ENCODE measurements around the gene MYO19.

Gene MYO19

DNA sequence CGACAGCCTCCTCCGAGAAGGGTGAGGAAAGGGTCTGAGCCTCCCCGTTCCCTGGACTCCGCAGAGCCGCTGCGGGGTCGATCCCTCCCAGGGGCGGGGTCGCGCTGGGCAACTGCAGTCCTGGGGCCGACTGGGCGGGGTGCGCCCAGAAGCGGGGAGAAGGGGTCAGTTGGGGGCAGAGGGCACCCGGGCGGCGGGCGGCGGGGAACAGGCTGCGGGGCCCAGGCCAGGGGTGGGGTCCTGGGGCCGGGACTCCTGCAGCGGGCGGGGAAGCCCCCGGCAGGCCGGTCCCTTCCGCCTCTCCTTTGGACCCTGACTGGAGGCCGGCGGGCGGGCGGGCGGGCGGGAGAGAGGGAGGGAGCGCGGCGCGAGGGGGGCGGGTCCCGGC lies 10.4 kb upstream of the MYO19 start:
- H3K4me1 ChIP-seq (ENCODE audit: insufficient read depth, low read length, poor library complexity, severe bottlenecking), result peaks cover 28% of the 10 kb centered on the region
- peaks cover 42% of the 10 kb centered on the region for H4K20me1 ChIP-seq (ENCODE audit: insufficient read depth, low read length, poor library complexity, severe bottlenecking)
- no peaks in the 10 kb centered on the region for H3K36me3 ChIP-seq (ENCODE audit: insufficient read depth, low read length)
- peaks cover 12% of the 10 kb centered on the region; the same call in 1 of the 2 replicates for H3F3A ChIP-seq (ENCODE audit: low read depth)
- no peaks in the 10 kb centered on the region for H3K9me2 ChIP-seq (replicated peaks; ENCODE audit: low read depth, low read length)
- peak overlapping the region; percentile 98 for H3K9ac ChIP-seq (ENCODE audit: low read depth, low read length, poor library complexity, severe bottlenecking)
- peak overlapping the region; percentile 92 for H3K4me3 ChIP-seq (ENCODE audit: low read length, poor library complexity, severe bottlenecking)
- H3K4me2 ChIP-seq (ENCODE audit: low read depth, low read length, poor library complexity, severe bottlenecking), result peak overlapping the region; percentile 54
- H2AFZ ChIP-seq (ENCODE audit: low read length), result peak overlapping the region; percentile 97
- TF ChIP-seq EZH2phosphoT487 (IDR thresholded peaks at IDR 0.05; ENCODE audit: borderline replicate concordance), result no peak
- H3K79me2 ChIP-seq (ENCODE audit: insufficient read depth, low read length), result peaks cover 65% of the 10 kb centered on the region
- no peaks in the 10 kb centered on the region for H3K9me3 ChIP-seq (ENCODE audit: insufficient read depth, low read depth, low read length)
- H3K27me3 ChIP-seq (ENCODE audit: insufficient read depth, low read length, poor library complexity, severe bottlenecking), result no peaks in the 10 kb centered on the region

DNA sequence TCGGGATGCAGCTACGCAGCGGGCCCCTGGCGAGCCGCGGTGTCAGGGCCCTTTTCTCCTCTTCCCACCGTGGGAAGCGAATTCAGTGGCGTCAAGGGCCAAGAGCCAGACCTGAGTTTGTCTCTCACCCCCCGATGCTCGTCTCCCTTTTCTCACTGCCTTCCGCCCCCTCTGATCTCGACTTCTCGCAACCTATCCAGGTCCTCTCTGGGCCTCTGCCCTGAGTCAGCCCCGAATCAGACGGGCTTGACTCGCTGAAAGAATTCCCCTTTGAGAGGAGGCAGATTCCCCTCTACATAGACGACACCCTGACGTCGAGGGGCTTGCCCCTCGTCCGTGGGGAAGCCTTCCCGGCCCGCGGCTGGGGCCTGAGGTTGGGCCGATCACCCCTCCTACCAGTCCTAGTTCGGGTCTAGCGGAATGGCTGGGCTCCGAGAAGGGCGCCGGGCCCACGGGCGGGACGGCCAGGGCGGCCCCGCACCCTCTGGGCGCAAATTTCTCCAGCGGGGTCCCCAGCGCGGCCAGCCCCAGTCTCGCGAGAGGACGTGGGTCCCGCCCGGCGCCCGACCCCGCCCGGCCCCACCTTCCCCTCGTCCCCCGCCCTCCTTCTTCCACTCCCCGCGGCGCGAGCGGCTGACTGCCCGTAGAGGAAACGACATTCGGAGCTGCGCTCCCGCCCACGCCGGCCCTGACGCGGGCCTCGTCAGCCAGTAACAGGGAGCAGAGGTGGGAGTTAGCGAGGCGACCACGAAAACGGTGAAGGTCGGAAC lies 9.8 kb upstream of the MYO19 start, which contains the start of gene GGNBP2:
Gene GGNBP2 (plus strand): TSS at position 613 of the 770 bp plus-strand sequence. CDS start 806 bp downstream, outside the sequence.
- Histone ChIP-seq H3K27me3 (ENCODE audit: insufficient read depth, low read length, poor library complexity, severe bottlenecking) (no peaks in the 10 kb centered on the region), H3K4me3 (ENCODE audit: low read length, poor library complexity, severe bottlenecking) (peak within 1 kb of the TSS; percentile 99), H3K9me3 (ENCODE audit: insufficient read depth, low read depth, low read length) (no peaks in the 10 kb centered on the region), H3K4me1 (ENCODE audit: insufficient read depth, low read length, poor library complexity, severe bottlenecking) (peaks cover 28% of the 10 kb centered on the region), H2AFZ (ENCODE audit: low read length) (peak within 1 kb of the TSS; percentile 97), H3K4me2 (ENCODE audit: low read depth, low read length, poor library complexity, severe bottlenecking) (peak within 1 kb of the TSS; percentile 97), H3F3A (ENCODE audit: low read depth) (peaks cover 12% of the 10 kb centered on the region; the same call in 1 of the 2 replicates), H3K36me3 (ENCODE audit: insufficient read depth, low read length) (no peaks in the 10 kb centered on the region), H4K20me1 (ENCODE audit: insufficient read depth, low read length, poor library complexity, severe bottlenecking) (peaks cover 36% of the 10 kb centered on the region), H3K79me2 (ENCODE audit: insufficient read depth, low read length) (peaks cover 59% of the 10 kb centered on the region), H3K9me2 (replicated peaks; ENCODE audit: low read depth, low read length) (no peaks in the 10 kb centered on the region), H3K9ac (ENCODE audit: low read depth, low read length, poor library complexity, severe bottlenecking) (peak within 1 kb of the TSS; percentile 98)
- no peak for TF ChIP-seq EZH2phosphoT487 (IDR thresholded peaks at IDR 0.05; ENCODE audit: borderline replicate concordance)

GRCh38 chr17:36544044-36544306 lies 9.3 kb upstream of the MYO19 start:
- peak overlapping the region; percentile 92 for H3K4me3 ChIP-seq (ENCODE audit: low read length, poor library complexity, severe bottlenecking)
- H3F3A ChIP-seq (ENCODE audit: low read depth), result peaks cover 12% of the 10 kb centered on the region; the same call in 1 of the 2 replicates
- H2AFZ ChIP-seq (ENCODE audit: low read length), result peak overlapping the region; percentile 97
- peak overlapping the region; percentile 77 for H3K4me2 ChIP-seq (ENCODE audit: low read depth, low read length, poor library complexity, severe bottlenecking)
- no peaks in the 10 kb centered on the region for H3K27me3 ChIP-seq (ENCODE audit: insufficient read depth, low read length, poor library complexity, severe bottlenecking)
- peaks cover 54% of the 10 kb centered on the region for H3K79me2 ChIP-seq (ENCODE audit: insufficient read depth, low read length)
- peaks cover 27% of the 10 kb centered on the region for H3K4me1 ChIP-seq (ENCODE audit: insufficient read depth, low read length, poor library complexity, severe bottlenecking)
- peaks cover 32% of the 10 kb centered on the region for H4K20me1 ChIP-seq (ENCODE audit: insufficient read depth, low read length, poor library complexity, severe bottlenecking)
- no peaks in the 10 kb centered on the region for H3K9me3 ChIP-seq (ENCODE audit: insufficient read depth, low read depth, low read length)
- H3K36me3 ChIP-seq (ENCODE audit: insufficient read depth, low read length), result no peaks in the 10 kb centered on the region
- TF ChIP-seq, protein P1, sequence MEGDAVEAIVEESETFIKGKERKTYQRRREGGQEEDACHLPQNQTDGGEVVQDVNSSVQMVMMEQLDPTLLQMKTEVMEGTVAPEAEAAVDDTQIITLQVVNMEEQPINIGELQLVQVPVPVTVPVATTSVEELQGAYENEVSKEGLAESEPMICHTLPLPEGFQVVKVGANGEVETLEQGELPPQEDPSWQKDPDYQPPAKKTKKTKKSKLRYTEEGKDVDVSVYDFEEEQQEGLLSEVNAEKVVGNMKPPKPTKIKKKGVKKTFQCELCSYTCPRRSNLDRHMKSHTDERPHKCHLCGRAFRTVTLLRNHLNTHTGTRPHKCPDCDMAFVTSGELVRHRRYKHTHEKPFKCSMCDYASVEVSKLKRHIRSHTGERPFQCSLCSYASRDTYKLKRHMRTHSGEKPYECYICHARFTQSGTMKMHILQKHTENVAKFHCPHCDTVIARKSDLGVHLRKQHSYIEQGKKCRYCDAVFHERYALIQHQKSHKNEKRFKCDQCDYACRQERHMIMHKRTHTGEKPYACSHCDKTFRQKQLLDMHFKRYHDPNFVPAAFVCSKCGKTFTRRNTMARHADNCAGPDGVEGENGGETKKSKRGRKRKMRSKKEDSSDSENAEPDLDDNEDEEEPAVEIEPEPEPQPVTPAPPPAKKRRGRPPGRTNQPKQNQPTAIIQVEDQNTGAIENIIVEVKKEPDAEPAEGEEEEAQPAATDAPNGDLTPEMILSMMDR (conservative IDR thresholded peaks at IDR 0.05; ENCODE audit: low read length), result peak; percentile 30
- no peak for TF ChIP-seq EZH2phosphoT487 (IDR thresholded peaks at IDR 0.05; ENCODE audit: borderline replicate concordance)
- H3K9me2 ChIP-seq (replicated peaks; ENCODE audit: low read depth, low read length), result no peaks in the 10 kb centered on the region
- peak overlapping the region; percentile 98 for H3K9ac ChIP-seq (ENCODE audit: low read depth, low read length, poor library complexity, severe bottlenecking)

DNA sequence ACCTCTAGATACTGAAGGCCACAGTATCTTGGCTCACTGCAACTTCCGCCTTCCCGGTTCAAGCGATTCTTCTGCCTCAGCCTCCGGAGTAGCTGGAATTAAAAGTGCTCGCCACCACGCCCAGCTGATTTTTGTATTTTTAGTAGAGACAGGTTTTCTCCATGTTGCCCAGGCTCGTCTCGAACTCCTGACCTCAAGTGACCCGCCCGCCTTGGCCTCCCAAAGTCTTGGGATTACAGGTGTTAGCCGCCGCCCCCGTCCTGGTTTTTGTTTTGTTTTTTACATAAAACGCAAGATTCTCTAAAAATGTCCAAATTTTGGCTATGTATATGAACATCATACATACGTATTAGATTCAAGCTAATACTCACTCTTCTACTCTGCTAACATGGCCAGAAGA lies 8.1 kb upstream of the MYO19 start:
- peak overlapping the region; percentile 77 for H3K4me2 ChIP-seq (ENCODE audit: low read depth, low read length, poor library complexity, severe bottlenecking)
- no peak overlapping the region for H3K4me3 ChIP-seq (ENCODE audit: low read length, poor library complexity, severe bottlenecking)
- H3K9me3 ChIP-seq (ENCODE audit: insufficient read depth, low read depth, low read length), result no peaks in the 10 kb centered on the region
- peaks cover 19% of the 10 kb centered on the region for H3K4me1 ChIP-seq (ENCODE audit: insufficient read depth, low read length, poor library complexity, severe bottlenecking)
- no peaks in the 10 kb centered on the region for H3K9me2 ChIP-seq (replicated peaks; ENCODE audit: low read depth, low read length)
- no peak for TF ChIP-seq EZH2phosphoT487 (IDR thresholded peaks at IDR 0.05; ENCODE audit: borderline replicate concordance)
- TF ChIP-seq, protein P1 (conservative IDR thresholded peaks at IDR 0.05; ENCODE audit: low read length), result no peak
- H2AFZ ChIP-seq (ENCODE audit: low read length), result no peak overlapping the region
- H3K27me3 ChIP-seq (ENCODE audit: insufficient read depth, low read length, poor library complexity, severe bottlenecking), result no peaks in the 10 kb centered on the region
- H4K20me1 ChIP-seq (ENCODE audit: insufficient read depth, low read length, poor library complexity, severe bottlenecking), result peaks cover 20% of the 10 kb centered on the region
- no peaks in the 10 kb centered on the region; the same call in 1 of the 2 replicates for H3K36me3 ChIP-seq (ENCODE audit: insufficient read depth, low read length)
- H3K9ac ChIP-seq (ENCODE audit: low read depth, low read length, poor library complexity, severe bottlenecking), result no peak overlapping the region
- peaks cover 14% of the 10 kb centered on the region; the same call in 1 of the 2 replicates for H3F3A ChIP-seq (ENCODE audit: low read depth)
- peaks cover 42% of the 10 kb centered on the region for H3K79me2 ChIP-seq (ENCODE audit: insufficient read depth, low read length)
